ENCODE measurements around the gene ABCF2.
A peak's percentile ranks its signal among the peaks of the same experiment; 100 is the strongest.

Gene ABCF2

DNA sequence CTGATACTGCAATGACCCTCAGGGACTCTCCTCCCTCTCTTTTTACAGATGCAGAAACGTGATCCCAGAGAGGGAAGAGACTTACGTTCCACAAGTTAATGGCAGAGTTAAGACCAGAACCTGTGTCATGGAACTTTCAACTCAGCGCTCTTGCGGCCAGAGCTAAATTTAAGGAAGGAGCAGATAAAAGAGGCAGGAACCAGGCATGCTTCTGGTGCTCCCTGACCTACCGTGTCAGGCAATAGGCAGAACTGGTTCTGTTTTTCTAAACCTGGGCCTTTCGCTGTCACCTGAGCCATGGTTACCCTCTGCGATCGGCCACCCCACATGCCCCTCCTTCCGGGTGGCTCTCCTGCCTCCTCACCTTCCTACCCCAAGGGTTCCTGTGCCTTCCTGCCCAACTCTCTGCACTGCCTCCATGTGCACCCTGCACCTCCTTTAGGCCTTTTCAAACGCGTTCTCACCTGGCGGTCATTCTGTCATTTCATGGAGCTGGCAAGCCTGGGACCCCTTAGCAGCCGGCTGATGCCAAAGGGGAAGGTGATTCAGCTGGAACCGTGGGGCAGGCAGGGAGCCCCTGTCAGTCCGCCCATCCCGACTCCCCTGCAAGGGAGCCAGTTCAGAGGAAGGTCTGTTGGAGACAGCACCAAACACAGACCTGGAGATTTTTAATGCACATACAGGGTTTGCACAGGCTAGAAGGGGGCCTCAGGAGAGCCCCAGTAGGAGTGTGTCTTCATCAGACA, 51.8 kb downstream of the ABCF2 start:
- no peak for DNase-seq (ENCODE audit: low read depth in 3 of 3, low spot score in 1 of 3)

DNA sequence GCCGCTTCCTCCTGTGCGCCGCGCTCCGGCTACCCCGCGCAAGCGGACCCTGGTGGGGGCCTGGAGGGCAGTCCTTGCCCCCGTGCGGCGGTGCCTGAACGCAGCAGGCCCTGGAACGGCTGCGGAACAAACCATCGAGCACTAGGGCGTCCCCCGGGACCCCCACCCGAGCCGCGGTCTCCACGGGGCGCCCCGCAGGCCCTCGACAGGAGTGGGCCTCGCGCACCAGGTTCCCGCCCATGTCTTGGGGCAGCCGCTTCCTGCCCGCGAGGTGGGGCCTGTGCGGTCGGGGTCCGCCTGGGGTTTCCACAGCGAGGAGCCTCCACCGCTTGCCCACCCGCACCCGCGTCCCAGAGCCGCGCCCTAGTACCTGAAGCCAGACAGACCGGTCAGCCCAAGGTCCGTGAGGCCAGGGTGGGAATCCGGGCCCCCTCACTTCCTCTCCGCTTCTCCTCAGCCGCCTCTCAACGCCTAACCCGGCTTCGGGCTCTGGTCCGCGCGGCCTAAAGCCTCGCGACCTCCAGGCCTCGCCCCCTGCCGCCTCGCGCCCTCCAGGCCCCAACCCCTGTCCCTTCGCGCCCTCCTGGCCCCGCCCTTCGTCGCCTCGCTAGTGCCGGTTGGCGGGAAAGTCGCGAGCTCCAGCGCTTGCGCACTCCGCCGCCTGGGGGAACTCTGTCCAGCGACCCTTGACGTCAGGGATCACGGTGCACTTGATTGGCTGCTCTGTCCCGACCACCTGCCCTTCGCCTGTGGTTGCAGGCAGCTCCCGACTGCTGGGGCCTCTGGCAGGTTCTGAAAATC, 52.6 kb downstream of the ABCF2 start:
- peak in 1 of 3 donors; percentile 22 for DNase-seq (ENCODE audit: low read depth in 3 of 3, low spot score in 1 of 3)

- DNase-seq (ENCODE audit: low read depth in 3 of 3, low spot score in 1 of 3) = no peak
Measured at GRCh38 chr7:151173386-151174245, 53.4 kb downstream of the ABCF2 start.

DNA sequence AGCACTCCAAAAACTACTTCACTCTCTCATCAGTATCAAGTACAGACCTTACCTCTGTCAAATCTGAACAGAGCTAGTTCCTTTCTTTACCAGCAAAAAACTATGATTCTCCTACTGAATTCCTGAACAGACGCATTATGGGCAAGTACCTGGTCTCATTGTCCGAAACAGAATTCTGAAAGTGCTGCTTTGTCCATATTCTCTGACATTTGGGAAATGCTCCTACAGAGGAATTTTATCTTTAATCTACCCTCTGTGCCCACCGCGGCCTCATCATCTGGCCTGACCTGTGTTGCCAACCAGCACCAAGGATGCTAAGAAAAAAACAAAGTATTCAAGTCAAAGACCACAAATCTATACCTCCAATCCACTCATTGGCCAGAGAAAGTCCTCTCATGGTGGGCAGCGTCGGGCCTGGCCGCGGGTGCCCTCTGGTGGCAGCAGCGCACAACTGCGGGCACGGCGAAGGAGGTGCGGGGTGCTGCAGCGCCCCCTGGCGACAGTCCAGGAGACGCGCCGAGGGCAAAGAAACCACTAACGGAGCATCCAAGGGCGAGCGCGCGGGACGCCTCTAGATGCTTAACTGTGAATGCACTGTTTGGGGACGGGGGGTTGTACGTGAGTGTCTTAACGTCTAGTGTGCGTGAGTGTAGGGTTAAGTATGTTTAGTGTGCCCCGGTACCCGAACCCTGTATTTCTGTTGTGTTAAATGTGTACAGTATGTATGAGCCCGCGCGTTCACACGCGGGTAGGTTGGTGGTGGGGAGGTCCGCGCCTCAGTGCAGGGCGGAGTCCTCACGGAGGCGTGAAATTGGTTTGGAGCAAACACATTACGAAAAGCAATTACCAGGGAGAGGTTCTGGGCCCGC, 54.5 kb downstream of the ABCF2 start:
- DNase-seq (ENCODE audit: low read depth in 3 of 3, low spot score in 1 of 3) = peak; percentile 55 to 77 (median 67)

DNA sequence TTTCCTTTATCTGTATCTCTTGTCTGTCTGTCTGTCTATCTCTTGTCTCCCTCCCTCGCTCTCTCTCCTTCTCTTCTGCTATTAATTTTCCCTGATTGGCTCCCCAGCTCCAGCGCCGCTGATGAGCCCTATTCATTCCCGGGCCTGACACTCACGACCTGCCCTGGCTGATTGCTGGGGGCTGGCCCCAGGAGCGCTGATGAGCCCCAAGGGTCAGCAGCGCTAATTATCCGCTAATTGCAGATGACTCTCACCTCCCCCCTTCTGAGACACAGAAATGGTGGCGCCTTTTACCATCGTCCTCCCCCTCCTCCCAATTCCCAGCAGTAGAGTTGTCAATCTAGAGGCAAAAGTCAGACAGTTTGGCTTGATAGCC, 58.2 kb downstream of the ABCF2 start:
- no peak for DNase-seq (ENCODE audit: low read depth in 3 of 3, low spot score in 1 of 3)

- DNase-seq (ENCODE audit: low read depth in 3 of 3, low spot score in 1 of 3) = peak; percentile 15 to 54 (median 24)
Measured at GRCh38 chr7:151168003-151168786, 58.8 kb downstream of the ABCF2 start.

GRCh38 chr7:151167197-151167961, 59.6 kb downstream of the ABCF2 start, which contains the start of gene GBX1:
GBX1 (minus strand) TSS chr7:151167694; CDS start chr7:151167548, 146 bp downstream.
- DNase-seq (ENCODE audit: low read depth in 3 of 3, low spot score in 1 of 3) = no peak

- no peak for DNase-seq (ENCODE audit: low read depth in 3 of 3, low spot score in 1 of 3)
Measured at GRCh38 chr7:151166629-151167196, 60.3 kb downstream of the ABCF2 start.

Measured in stimulated activated CD4-positive, alpha-beta T cell treated with anti-CD3 and anti-CD28 coated beads, TNF-alpha, amount 100 ng/mL, for 1 hour (primary cell).